Loucy (cell line): ENCODE results near the gene COX19.

Source experiments
- H2AFZ ChIP-seq: fragments of 200-600 bp; sonication (generic); 2 replicates; pipeline ENCODE4 v1.6.0; 2016; ENCODE audit warnings: antibody characterized with exemption, mild to moderate bottlenecking, low read length, moderate library complexity
- H3F3A ChIP-seq: fragments of 200-600 bp; 2 replicates; pipeline ENCODE4 v1.6.0; 2016; ENCODE audit warnings: antibody characterized with exemption, low read depth, mild to moderate bottlenecking
- H3K27me3 ChIP-seq: fragments of 200-600 bp; sonication (generic); 2 replicates; pipeline ENCODE4 v1.6.1; 2014; ENCODE audit warnings: low read length, mild to moderate bottlenecking; ENCODE audit not compliant: insufficient read depth, poor library complexity, severe bottlenecking
- H3K36me3 ChIP-seq: fragments of 200-600 bp; sonication (generic); 2 replicates; pipeline ENCODE4 v1.6.1; 2016; ENCODE audit warnings: low read length; ENCODE audit not compliant: insufficient read depth
- H3K4me1 ChIP-seq: fragments of 200-600 bp; sonication (generic); 2 replicates; pipeline ENCODE4 v1.5.1; 2014; ENCODE audit warnings: low read length, mild to moderate bottlenecking; ENCODE audit not compliant: insufficient read depth, poor library complexity, severe bottlenecking
- H3K4me2 ChIP-seq: fragments of 200-600 bp; sonication (generic); 2 replicates; pipeline ENCODE4 v1.6.0; 2014; ENCODE audit warnings: antibody characterized with exemption, low read length, low read depth, mild to moderate bottlenecking; ENCODE audit not compliant: poor library complexity, severe bottlenecking
- H3K4me3 ChIP-seq: fragments of 200-600 bp; sonication (generic); 2 replicates; pipeline ENCODE4 v1.5.1; 2014; ENCODE audit warnings: low read length, mild to moderate bottlenecking, mixed read lengths; ENCODE audit not compliant: poor library complexity, severe bottlenecking
- H3K79me2 ChIP-seq: fragments of 200-600 bp; sonication (generic); 2 replicates; pipeline ENCODE4 v1.6.1; 2014; ENCODE audit warnings: low read length; ENCODE audit not compliant: insufficient read depth
- H3K9ac ChIP-seq: fragments of 200-600 bp; sonication (generic); 2 replicates; pipeline ENCODE4 v1.6.0; 2014; ENCODE audit warnings: mild to moderate bottlenecking, low read depth, low read length, moderate library complexity; ENCODE audit not compliant: poor library complexity, severe bottlenecking
- H3K9me2 ChIP-seq: fragments of 200-600 bp; sonication (generic); replicated peaks from 2 replicates; pipeline ENCODE4 v1.6.1; 2016; ENCODE audit warnings: low read depth, low read length, mixed read lengths
- H3K9me3 ChIP-seq: fragments of 200-600 bp; sonication (generic); 2 replicates; pipeline ENCODE4 v1.6.1; 2014; ENCODE audit warnings: mild to moderate bottlenecking, antibody characterized with exemption, low read length, low read depth; ENCODE audit not compliant: insufficient read depth
- H4K20me1 ChIP-seq: fragments of 200-600 bp; sonication (generic); 2 replicates; pipeline ENCODE4 v1.6.0; 2014; ENCODE audit warnings: antibody characterized with exemption, low read length, mild to moderate bottlenecking; ENCODE audit not compliant: insufficient read depth, poor library complexity, severe bottlenecking
- CTCF ChIP-seq: fragments of 200-600 bp; sonication (generic); conservative IDR thresholded peaks from 2 replicates; pipeline ENCODE4 v1.5.1; 2014; ENCODE audit warnings: mild to moderate bottlenecking, antibody characterized with exemption, low read length
- EZH2phosphoT487 ChIP-seq: fragments of 200-600 bp; IDR thresholded peaks from 2 replicates; pipeline ENCODE4 v1.6.1; 2018; ENCODE audit warnings: antibody characterized with exemption, mild to moderate bottlenecking, moderate library complexity, borderline replicate concordance

Gene COX19

DNA sequence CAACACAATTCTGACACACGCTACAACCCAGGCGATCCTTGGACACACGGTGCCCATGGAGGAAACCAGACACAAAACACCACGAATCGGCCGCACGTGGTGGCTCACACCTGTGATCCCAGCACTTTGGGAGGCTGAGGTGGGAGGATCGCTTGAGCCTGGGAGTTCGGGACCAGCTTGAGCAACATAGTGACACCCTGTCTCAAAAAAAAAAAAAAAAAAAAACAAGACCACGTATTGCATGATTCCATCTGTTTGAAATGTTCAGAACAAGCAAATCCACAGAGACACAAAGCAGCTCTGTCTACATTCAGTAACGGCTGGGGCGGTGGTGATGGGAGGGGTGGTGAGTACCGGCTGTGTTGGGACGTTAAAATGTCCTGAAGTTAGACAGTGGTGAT lies 46.0 kb downstream of the COX19 start:
- no peak overlapping the region for H3K9ac ChIP-seq
- H3K36me3 ChIP-seq: no peaks in the 10 kb centered on the region
- no peak for TF ChIP-seq CTCF
- TF ChIP-seq EZH2phosphoT487: no peak
- H3K27me3 ChIP-seq: no peaks in the 10 kb centered on the region
- no peak overlapping the region for H2AFZ ChIP-seq
- no peaks in the 10 kb centered on the region for H3K9me3 ChIP-seq
- H3K79me2 ChIP-seq: no peaks in the 10 kb centered on the region
- no peak overlapping the region for H3K4me3 ChIP-seq
- H4K20me1 ChIP-seq: no peaks in the 10 kb centered on the region
- no peak overlapping the region for H3K4me2 ChIP-seq
- H3F3A ChIP-seq: no peaks in the 10 kb centered on the region
- no peaks in the 10 kb centered on the region for H3K9me2 ChIP-seq
- H3K4me1 ChIP-seq: peaks cover 7% of the 10 kb centered on the region

GRCh38 chr7:927031-927671 lies 48.2 kb downstream of the COX19 start:
- H3K9ac ChIP-seq: no peak overlapping the region
- no peak overlapping the region for H2AFZ ChIP-seq
- TF ChIP-seq EZH2phosphoT487: no peak
- TF ChIP-seq CTCF: no peak

GRCh38 chr7:926061-927030 lies 49.0 kb downstream of the COX19 start:
- Histone ChIP-seq H3K79me2 (peaks cover 6% of the 10 kb centered on the region; the same call in 1 of the 2 replicates), H3K4me2 (no peak overlapping the region), H3K27me3 (no peaks in the 10 kb centered on the region), H4K20me1 (no peaks in the 10 kb centered on the region), H3F3A (no peaks in the 10 kb centered on the region), H3K9me3 (no peaks in the 10 kb centered on the region), H2AFZ (no peak overlapping the region), H3K36me3 (no peaks in the 10 kb centered on the region), H3K9ac (no peak overlapping the region), H3K4me3 (no peak overlapping the region), H3K4me1 (peaks cover 29% of the 10 kb centered on the region), H3K9me2 (no peaks in the 10 kb centered on the region)
- no peak for TF ChIP-seq EZH2phosphoT487
- TF ChIP-seq CTCF: no peak

More at GRCh38 chr7:927031-927671, 48.2 kb downstream of the COX19 start:
- Histone ChIP-seq H3K4me3 (no peak overlapping the region), H3K79me2 (peaks cover 4% of the 10 kb centered on the region; the same call in 1 of the 2 replicates), H3K9me3 (no peaks in the 10 kb centered on the region), H3F3A (no peaks in the 10 kb centered on the region), H4K20me1 (no peaks in the 10 kb centered on the region), H3K4me2 (no peak overlapping the region), H3K9me2 (no peaks in the 10 kb centered on the region), H3K36me3 (no peaks in the 10 kb centered on the region), H3K4me1 (peaks cover 21% of the 10 kb centered on the region), H3K27me3 (no peaks in the 10 kb centered on the region)
